ENCODE data around the gene ZFYVE9.

DNA sequence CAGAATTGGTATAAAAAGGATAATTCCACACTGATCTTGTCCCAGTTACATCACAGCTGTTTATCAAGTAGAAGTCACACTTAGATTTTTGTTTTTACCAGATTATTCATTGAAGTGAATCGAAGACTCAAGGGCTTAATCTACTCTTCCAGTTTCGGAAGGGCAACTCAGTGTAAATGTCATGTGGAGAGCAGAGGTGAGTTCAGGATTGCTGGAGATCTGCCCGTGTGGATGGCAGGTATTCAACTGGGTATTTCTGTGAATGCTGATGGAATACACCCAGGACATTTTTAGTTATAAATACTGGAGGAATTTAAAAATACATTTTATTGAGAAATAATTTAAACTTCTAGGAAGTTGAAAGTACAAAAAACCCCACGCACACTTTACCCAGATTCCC is 204.8 kb downstream of the ZFYVE9 start:
- TF ChIP-seq, protein P1, sequence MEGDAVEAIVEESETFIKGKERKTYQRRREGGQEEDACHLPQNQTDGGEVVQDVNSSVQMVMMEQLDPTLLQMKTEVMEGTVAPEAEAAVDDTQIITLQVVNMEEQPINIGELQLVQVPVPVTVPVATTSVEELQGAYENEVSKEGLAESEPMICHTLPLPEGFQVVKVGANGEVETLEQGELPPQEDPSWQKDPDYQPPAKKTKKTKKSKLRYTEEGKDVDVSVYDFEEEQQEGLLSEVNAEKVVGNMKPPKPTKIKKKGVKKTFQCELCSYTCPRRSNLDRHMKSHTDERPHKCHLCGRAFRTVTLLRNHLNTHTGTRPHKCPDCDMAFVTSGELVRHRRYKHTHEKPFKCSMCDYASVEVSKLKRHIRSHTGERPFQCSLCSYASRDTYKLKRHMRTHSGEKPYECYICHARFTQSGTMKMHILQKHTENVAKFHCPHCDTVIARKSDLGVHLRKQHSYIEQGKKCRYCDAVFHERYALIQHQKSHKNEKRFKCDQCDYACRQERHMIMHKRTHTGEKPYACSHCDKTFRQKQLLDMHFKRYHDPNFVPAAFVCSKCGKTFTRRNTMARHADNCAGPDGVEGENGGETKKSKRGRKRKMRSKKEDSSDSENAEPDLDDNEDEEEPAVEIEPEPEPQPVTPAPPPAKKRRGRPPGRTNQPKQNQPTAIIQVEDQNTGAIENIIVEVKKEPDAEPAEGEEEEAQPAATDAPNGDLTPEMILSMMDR (conservative IDR thresholded peaks at IDR 0.05; ENCODE audit: low read length) = no peak
- TF ChIP-seq EZH2phosphoT487 (IDR thresholded peaks at IDR 0.05; ENCODE audit: borderline replicate concordance) = no peak

Measured in Loucy (cell line).